Measurements from ENCODE around the gene DOCK10.

DOCK10 gene

GRCh38 chr2:224970311-224970710, 72.0 kb downstream of the DOCK10 start:
- ATAC-seq, result no peak
- TF ChIP-seq BACH2 (CRISPR knock-in tag; IDR thresholded peaks at IDR 0.05; ENCODE audit: borderline replicate concordance) (no peak), CREB5 (CRISPR knock-in tag; IDR thresholded peaks at IDR 0.05; ENCODE audit: low read depth) (no peak), ZNF8 (CRISPR knock-in tag; IDR thresholded peaks at IDR 0.05) (no peak), ESRRG (CRISPR knock-in tag; IDR thresholded peaks at IDR 0.05) (no peak), OSR1 (CRISPR knock-in tag; IDR thresholded peaks at IDR 0.05) (no peak), ZNF70 (CRISPR knock-in tag; IDR thresholded peaks at IDR 0.05) (no peak), ZFP30 (CRISPR knock-in tag; IDR thresholded peaks at IDR 0.05) (no peak)

- no peak for TF ChIP-seq CREB5 (CRISPR knock-in tag; IDR thresholded peaks at IDR 0.05; ENCODE audit: low read depth)
- TF ChIP-seq PATZ1 (CRISPR knock-in tag; IDR thresholded peaks at IDR 0.05; ENCODE audit: borderline replicate concordance), result no peak
- TF ChIP-seq PPARA (CRISPR knock-in tag; IDR thresholded peaks at IDR 0.05; ENCODE audit: borderline replicate concordance), result no peak
- TF ChIP-seq POU6F1 (CRISPR knock-in tag; IDR thresholded peaks at IDR 0.05; ENCODE audit: borderline replicate concordance, low read depth), result no peak
- no peak for TF ChIP-seq ZNF8 (CRISPR knock-in tag; IDR thresholded peaks at IDR 0.05)
- TF ChIP-seq ZNF70 (CRISPR knock-in tag; IDR thresholded peaks at IDR 0.05), result no peak
- TF ChIP-seq TSHZ2 (CRISPR knock-in tag; IDR thresholded peaks at IDR 0.05), result no peak
- ATAC-seq, result no peak
Observed at GRCh38 chr2:224969633-224970260, 72.5 kb downstream of the DOCK10 start.

GRCh38 chr2:224969095-224969494, 73.2 kb downstream of the DOCK10 start:
- TF ChIP-seq SNAI2 (CRISPR knock-in tag; IDR thresholded peaks at IDR 0.05) (no peak), ARNTL (CRISPR knock-in tag; IDR thresholded peaks at IDR 0.05; ENCODE audit: borderline replicate concordance, low read depth) (no peak), CSRNP3 (CRISPR knock-in tag; IDR thresholded peaks at IDR 0.05) (no peak), CSDC2 (CRISPR knock-in tag; IDR thresholded peaks at IDR 0.05) (no peak), BACH2 (CRISPR knock-in tag; IDR thresholded peaks at IDR 0.05; ENCODE audit: borderline replicate concordance) (no peak), TCF4 (CRISPR knock-in tag; IDR thresholded peaks at IDR 0.05; ENCODE audit: borderline replicate concordance) (no peak), POU6F1 (CRISPR knock-in tag; IDR thresholded peaks at IDR 0.05; ENCODE audit: borderline replicate concordance, low read depth) (no peak), ZFP30 (CRISPR knock-in tag; IDR thresholded peaks at IDR 0.05) (no peak)
- ATAC-seq, result no peak
